ENCODE data around the gene CDKN2B.
A peak's percentile ranks its signal among the peaks of the same experiment; 100 is the strongest.

CDKN2B gene

DNA sequence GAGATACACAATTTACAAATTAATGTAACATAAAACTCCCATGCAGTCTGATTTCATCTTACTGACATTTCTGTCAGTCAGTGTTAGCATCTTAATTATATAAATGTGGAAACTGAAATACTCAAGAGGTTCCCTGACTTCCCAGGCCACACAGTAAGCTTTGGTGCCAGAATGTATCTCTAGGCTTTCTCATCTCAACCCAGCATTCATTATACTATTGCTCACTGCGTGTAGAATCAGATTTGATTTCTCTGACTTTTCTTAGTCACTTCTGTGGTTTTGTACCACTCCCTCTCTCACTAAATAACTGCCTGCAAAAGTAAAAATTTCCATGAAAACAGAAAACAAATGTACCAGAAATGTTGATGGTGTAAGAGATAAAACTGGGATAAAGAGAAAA lies 31.7 kb upstream of the CDKN2B start:
- Mint-ChIP-seq H3K4me1 (no peaks in the 10 kb centered on the region), H3K27me3 (ENCODE audit: low read depth) (peaks cover 8% of the 10 kb centered on the region), H3K27ac (no peak overlapping the region), H3K9me3 (no peaks in the 10 kb centered on the region), H3K36me3 (ENCODE audit: low read depth) (no peaks in the 10 kb centered on the region), H3K4me3 (no peak overlapping the region)
- TF ChIP-seq, protein P1, sequence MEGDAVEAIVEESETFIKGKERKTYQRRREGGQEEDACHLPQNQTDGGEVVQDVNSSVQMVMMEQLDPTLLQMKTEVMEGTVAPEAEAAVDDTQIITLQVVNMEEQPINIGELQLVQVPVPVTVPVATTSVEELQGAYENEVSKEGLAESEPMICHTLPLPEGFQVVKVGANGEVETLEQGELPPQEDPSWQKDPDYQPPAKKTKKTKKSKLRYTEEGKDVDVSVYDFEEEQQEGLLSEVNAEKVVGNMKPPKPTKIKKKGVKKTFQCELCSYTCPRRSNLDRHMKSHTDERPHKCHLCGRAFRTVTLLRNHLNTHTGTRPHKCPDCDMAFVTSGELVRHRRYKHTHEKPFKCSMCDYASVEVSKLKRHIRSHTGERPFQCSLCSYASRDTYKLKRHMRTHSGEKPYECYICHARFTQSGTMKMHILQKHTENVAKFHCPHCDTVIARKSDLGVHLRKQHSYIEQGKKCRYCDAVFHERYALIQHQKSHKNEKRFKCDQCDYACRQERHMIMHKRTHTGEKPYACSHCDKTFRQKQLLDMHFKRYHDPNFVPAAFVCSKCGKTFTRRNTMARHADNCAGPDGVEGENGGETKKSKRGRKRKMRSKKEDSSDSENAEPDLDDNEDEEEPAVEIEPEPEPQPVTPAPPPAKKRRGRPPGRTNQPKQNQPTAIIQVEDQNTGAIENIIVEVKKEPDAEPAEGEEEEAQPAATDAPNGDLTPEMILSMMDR (IDR thresholded peaks at IDR 0.05; ENCODE audit: unreplicated experiment in 3 of 3): no peak

DNA sequence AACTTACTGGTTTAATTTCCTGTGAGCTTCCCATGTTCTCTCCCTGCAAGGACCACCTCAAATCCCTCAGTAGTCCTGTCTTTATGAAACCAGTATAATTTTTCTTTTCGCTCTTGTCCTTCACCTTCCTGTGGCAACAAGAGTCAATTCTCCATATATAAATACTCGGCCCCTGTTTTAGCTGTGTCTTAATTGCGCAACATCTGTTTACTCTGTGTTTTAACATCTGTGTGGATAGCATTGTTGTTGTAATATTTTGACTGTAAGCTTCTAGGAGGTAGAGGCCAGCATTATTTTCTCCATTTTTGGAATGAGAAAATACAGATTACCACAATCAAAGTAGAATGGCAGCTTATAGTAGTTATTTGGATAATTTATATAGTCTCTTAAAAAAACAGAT lies 30.2 kb upstream of the CDKN2B start:
- peaks cover 9% of the 10 kb centered on the region for H3K27me3 Mint-ChIP-seq (ENCODE audit: low read depth)
- TF ChIP-seq, protein P1 (IDR thresholded peaks at IDR 0.05; ENCODE audit: unreplicated experiment in 3 of 3): no peak
- H3K27ac Mint-ChIP-seq: no peak overlapping the region
- no peaks in the 10 kb centered on the region for H3K4me1 Mint-ChIP-seq
- no peak overlapping the region for H3K4me3 Mint-ChIP-seq
- no peaks in the 10 kb centered on the region for H3K9me3 Mint-ChIP-seq
- no peaks in the 10 kb centered on the region for H3K36me3 Mint-ChIP-seq (ENCODE audit: low read depth)

DNA sequence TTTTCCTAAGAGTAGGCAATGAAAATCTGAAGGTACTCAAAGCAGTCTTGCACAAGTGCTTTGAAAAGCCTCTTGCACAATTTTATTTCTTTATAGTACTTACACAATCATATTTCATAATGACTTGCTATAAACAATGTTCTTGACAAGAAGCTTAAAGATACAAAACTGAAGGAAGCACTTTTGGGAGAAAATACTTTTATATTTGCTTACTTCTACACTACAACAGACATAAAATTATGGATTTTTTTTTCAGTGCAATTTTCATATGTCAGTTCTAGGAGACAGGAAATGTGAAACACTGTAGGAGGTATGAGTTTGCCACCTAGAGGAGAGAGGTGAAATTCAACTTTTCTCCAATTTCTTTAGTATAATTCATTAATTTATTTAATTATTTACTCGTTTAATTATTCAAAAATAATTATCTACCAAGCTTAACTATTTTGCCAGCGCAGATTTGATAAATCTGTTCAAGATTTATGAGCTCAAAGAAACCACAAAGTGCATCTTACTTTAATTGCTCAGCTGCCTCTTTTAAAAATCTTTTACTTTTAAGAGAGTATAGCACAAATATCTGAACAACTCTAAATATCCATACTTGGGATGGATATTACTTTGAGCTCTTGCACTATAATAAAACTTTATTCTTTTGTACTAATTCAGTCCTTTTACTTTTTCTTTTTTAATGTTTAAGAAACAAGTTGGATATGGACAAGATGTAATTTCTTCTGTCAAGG lies 29.0 kb upstream of the CDKN2B start:
- Mint-ChIP-seq H3K27ac (no peak overlapping the region), H3K36me3 (ENCODE audit: low read depth) (no peaks in the 10 kb centered on the region), H3K4me3 (no peak overlapping the region), H3K9me3 (no peaks in the 10 kb centered on the region), H3K27me3 (ENCODE audit: low read depth) (peaks cover 9% of the 10 kb centered on the region), H3K4me1 (no peaks in the 10 kb centered on the region)
- TF ChIP-seq, protein P1 (IDR thresholded peaks at IDR 0.05; ENCODE audit: unreplicated experiment in 3 of 3): peak; percentile 40 to 58 (median 46)

DNA sequence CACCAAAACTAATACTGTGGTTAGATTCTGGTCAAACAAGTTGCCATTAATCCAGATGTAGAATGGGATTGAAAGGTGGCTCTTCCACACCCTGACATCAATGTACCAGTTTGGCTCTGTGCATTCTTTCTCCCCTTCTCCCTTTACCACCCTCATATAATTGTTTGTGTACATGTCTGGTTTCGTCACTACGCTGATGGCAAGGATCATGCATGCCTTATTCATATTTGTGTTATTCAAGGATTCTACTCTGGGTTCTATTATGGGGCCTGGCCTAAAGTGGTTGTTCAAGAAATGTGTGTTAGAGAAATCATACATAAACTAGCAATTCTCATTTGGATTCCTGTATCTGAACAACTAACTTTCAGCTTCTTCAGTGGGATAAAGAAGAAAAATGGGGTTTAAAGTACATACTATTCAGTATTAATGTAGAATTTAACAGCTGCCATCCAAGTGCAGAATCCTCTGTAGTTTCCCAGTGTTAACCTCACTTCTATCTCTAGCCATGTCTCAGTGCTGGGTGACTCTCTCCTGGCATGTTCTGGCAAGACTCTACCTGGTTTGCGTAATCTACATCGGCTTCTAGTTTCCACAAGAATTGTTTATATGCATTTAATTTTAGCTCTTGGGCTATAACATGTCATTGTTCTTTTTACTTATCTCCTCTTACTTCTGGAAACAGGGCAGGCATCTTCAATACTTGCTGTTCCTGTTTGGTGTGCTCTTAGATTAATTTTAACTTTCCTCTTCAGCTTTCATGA lies 27.9 kb upstream of the CDKN2B start:
- TF ChIP-seq, protein P1 (IDR thresholded peaks at IDR 0.05; ENCODE audit: unreplicated experiment in 3 of 3): no peak
- H3K36me3 Mint-ChIP-seq (ENCODE audit: low read depth): no peaks in the 10 kb centered on the region

DNA sequence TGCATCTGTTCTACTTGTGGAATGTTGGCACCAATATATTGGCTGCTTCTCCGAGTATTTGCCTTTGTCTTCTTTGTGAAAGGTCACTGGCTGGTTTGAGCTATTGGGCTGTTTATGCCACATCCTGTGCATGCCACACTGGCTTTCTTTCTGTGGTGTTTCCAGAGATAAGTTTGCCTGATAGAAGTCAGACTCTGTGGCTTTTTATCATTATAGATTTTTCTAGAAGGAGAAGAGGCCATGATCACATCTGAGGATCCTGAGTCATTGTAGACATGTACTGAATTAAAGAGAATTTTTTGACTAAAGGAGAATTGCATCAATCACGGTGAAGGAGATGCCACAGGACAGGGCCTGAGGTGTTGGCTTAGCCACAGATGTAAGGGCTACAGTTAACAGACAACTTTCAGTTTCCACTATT lies 26.5 kb upstream of the CDKN2B start:
- no peak overlapping the region for H3K27ac Mint-ChIP-seq
- peaks cover 9% of the 10 kb centered on the region for H3K27me3 Mint-ChIP-seq (ENCODE audit: low read depth)
- H3K4me3 Mint-ChIP-seq: no peak overlapping the region
- TF ChIP-seq, protein P1 (IDR thresholded peaks at IDR 0.05; ENCODE audit: unreplicated experiment in 3 of 3): no peak
- H3K36me3 Mint-ChIP-seq (ENCODE audit: low read depth): no peaks in the 10 kb centered on the region
- no peaks in the 10 kb centered on the region for H3K4me1 Mint-ChIP-seq
- H3K9me3 Mint-ChIP-seq: no peaks in the 10 kb centered on the region

More for the DNA sequence above, 27.9 kb upstream of the CDKN2B start:
- peaks cover 9% of the 10 kb centered on the region for H3K27me3 Mint-ChIP-seq (ENCODE audit: low read depth)
- H3K4me3 Mint-ChIP-seq: no peak overlapping the region
- H3K9me3 Mint-ChIP-seq: no peaks in the 10 kb centered on the region
- H3K27ac Mint-ChIP-seq: no peak overlapping the region
- H3K4me1 Mint-ChIP-seq: no peaks in the 10 kb centered on the region

Measured in nephron (organoid).